Kidney (tissue), 14 donors: ENCODE results near the gene CDK14. TPM values are rescaled to one million over a fixed set of nuclear protein-coding genes. Genes with fewer than 3 reads are reported as not detected.

Experiments used
- DNase-seq, 5 donors: peaks; one replicate each; pipeline ENCODE4 v3.0.0-alpha.2; 2013 to 2020
- FAIRE-seq: peaks from 2 replicates; lab custom pipeline; 2012; peaks lifted over from hg19 to GRCh38; lab: Jason Lieb, UNC
- H3K27ac ChIP-seq, 2 donors: one replicate each; pipeline ENCODE4 v1.7.0; 2013; ENCODE audit warnings: low read depth in 2 of 2, low read length in 2 of 2, inconsistent platforms in 1 of 2
- H3K27me3 ChIP-seq: one replicate; pipeline ENCODE4 v1.7.1; 2013; ENCODE audit warnings: low read length, inconsistent platforms; ENCODE audit not compliant: control insufficient read depth, insufficient read depth
- H3K36me3 ChIP-seq, 3 donors: one replicate each; pipeline versions ENCODE4 v1.7.0 to v1.7.1; 2013; ENCODE audit warnings: low read length in 3 of 3, control low read depth in 1 of 3, inconsistent platforms in 1 of 3; ENCODE audit not compliant: insufficient read depth in 3 of 3, control insufficient read depth in 2 of 3
- H3K4me1 ChIP-seq, 3 donors: one replicate each; pipeline versions ENCODE4 v1.7.0 to v1.7.1; 2013; ENCODE audit warnings: low read length in 3 of 3, inconsistent platforms in 1 of 3, low read depth in 1 of 3; ENCODE audit not compliant: control insufficient read depth in 2 of 3, insufficient read depth in 2 of 3
- H3K4me3 ChIP-seq, 3 donors: one replicate each; pipeline versions ENCODE4 v1.7.0 to v1.8.1; 2013; ENCODE audit warnings: low read length in 3 of 3, control low read depth in 1 of 3, inconsistent platforms in 1 of 3
- H3K9ac ChIP-seq, 3 donors: one replicate each; pipeline versions ENCODE4 v1.7.0 to v1.7.1; 2013; ENCODE audit warnings: low read length in 3 of 3, control low read depth in 1 of 3, inconsistent platforms in 1 of 3
- H3K9me3 ChIP-seq, 3 donors: one replicate each; pipeline versions ENCODE4 v1.7.0 to v1.7.1; 2013; ENCODE audit warnings: low read length in 3 of 3, control low read depth in 1 of 3, inconsistent platforms in 1 of 3; ENCODE audit not compliant: control insufficient read depth in 2 of 3, insufficient read depth in 1 of 3
- CTCF ChIP-seq: IDR thresholded peaks from 3 replicates; pipeline ENCODE4 v1.5.1; 2012; ENCODE audit warnings: mild to moderate bottlenecking, moderate library complexity, borderline replicate concordance; ENCODE audit not compliant: insufficient read depth; ENCODE audit errors: extremely low read depth
- intact Hi-C: fragments of 100-400 bp; cut with DNase I; formaldehyde crosslinking; loops from one replicate; pipeline ENCODE4 v1.11.1; 2022
- polyA plus RNA-seq: library from polyadenylated mRNA; stranded (reverse); fragments of 350-450 nt; fragmentation: Illumina TruSeq; extraction: RNeasy Lipid Tissue Mini Kit (QIAGEN cat#74804); gene quantifications from one replicate; pipeline ENCODE4 v1.2.3, GENCODE V29; 2014; ENCODE audit warnings: low read depth, low replicate concordance; ENCODE audit not compliant: insufficient read depth
- total RNA-seq: library from RNA; stranded (reverse); fragmentation: NEBNext Ultra II Directional; extraction: Animal tissue kit (Norgen Biotek cat#: 25700); gene quantifications from one replicate; pipeline ENCODE4 v1.2.1, GENCODE V29; 2021
- donor health status: control.
- donor health status: control.
- donor health status: control.
- donor health status: control.
- donor health status: control.
- donor health status: DM: yes; HTN: yes; CAD: no.
- donor health status: Normal renal cell carcinoma (clear cell type).

The CDK14 gene
- total and polyA plus RNA-seq, 2 donors from 2014 or later, result 11.9 to 33.9 TPM

- Histone ChIP-seq H3K4me3 (no peak overlapping the region), H3K27ac (no peak overlapping the region), H3K27me3 (no peaks in the 10 kb centered on the region), H3K36me3 (peaks cover 0 to 2% (median 0%) of the 10 kb centered on the region in 3 donors), H3K4me1 (no peaks in the 10 kb centered on the region), H3K9me3 (peaks cover 0 to 8% (median 0%) of the 10 kb centered on the region in 3 donors), H3K9ac (no peak overlapping the region)
- no peak for TF ChIP-seq CTCF
- DNase-seq, result no peak
- FAIRE-seq, result no peak
- intact Hi-C loops, result no loop called here
Observed at GRCh38 chr7:90835861-90836260, 239.7 kb downstream of the CDK14 start.

GRCh38 chr7:90836937-90837336 is 240.8 kb downstream of the CDK14 start:
- intact Hi-C loops, result no loop called here
- DNase-seq, result no peak
- Histone ChIP-seq H3K4me3 (no peak overlapping the region), H3K27ac (no peak overlapping the region), H3K27me3 (no peaks in the 10 kb centered on the region), H3K9me3 (peaks cover 0 to 8% (median 0%) of the 10 kb centered on the region in 3 donors), H3K36me3 (peaks cover 0 to 2% (median 0%) of the 10 kb centered on the region in 3 donors), H3K4me1 (no peaks in the 10 kb centered on the region), H3K9ac (no peak overlapping the region)
- FAIRE-seq, result no peak
- TF ChIP-seq CTCF, result no peak

GRCh38 chr7:90838799-90839198 is 242.7 kb downstream of the CDK14 start:
- DNase-seq (no peak), FAIRE-seq (no peak)
- intact Hi-C loops, result no loop called here
- Histone ChIP-seq H3K27ac (no peak overlapping the region), H3K4me1 (no peaks in the 10 kb centered on the region), H3K9ac (no peak overlapping the region), H3K36me3 (peaks cover 0 to 2% (median 0%) of the 10 kb centered on the region in 3 donors), H3K9me3 (peaks cover 0 to 8% (median 0%) of the 10 kb centered on the region in 3 donors), H3K27me3 (no peaks in the 10 kb centered on the region), H3K4me3 (no peak overlapping the region)
- TF ChIP-seq CTCF, result no peak

GRCh38 chr7:90839316-90839715 is 243.2 kb downstream of the CDK14 start:
- H3K4me3 ChIP-seq, result no peak overlapping the region
- H3K27me3 ChIP-seq, result no peaks in the 10 kb centered on the region
- no peak for FAIRE-seq
- no peak for TF ChIP-seq CTCF
- H3K9ac ChIP-seq, result no peak overlapping the region
- peaks cover 0 to 8% (median 0%) of the 10 kb centered on the region in 3 donors for H3K9me3 ChIP-seq
- no peaks in the 10 kb centered on the region for H3K4me1 ChIP-seq
- peaks cover 0 to 2% (median 0%) of the 10 kb centered on the region in 3 donors for H3K36me3 ChIP-seq
- no peak overlapping the region for H3K27ac ChIP-seq
- intact Hi-C loops, result no loop called here
- DNase-seq, result no peak
